Gastrocnemius medialis (tissue), 4 donors: Measurements from ENCODE around the gene FZD10. TPM values are rescaled to one million over a fixed set of nuclear protein-coding genes. Genes with fewer than 3 reads are reported as not detected.

Experiments used
- ATAC-seq, 2 donors: fragments of 150-250 bp; one replicate each; pipeline ENCODE4 v1.9.1; 2016
- DNase-seq, 2 donors: peaks; one replicate each; pipeline ENCODE4 v3.0.0-alpha.2; 2019
- H3K27ac ChIP-seq, 4 donors: fragments of 200-600 bp; sonication (generic); 1 replicate in 1 of 4; 2 replicates in 3 of 4; pipeline ENCODE4 v1.5.1; 2016 to 2018; ENCODE audit warnings: mild to moderate bottlenecking in 2 of 4, moderate library complexity in 1 of 4
- H3K27me3 ChIP-seq, 3 donors: fragments of 200-600 bp; sonication (generic) in 2 of 3; 1 replicate in 1 of 3; 2 replicates in 2 of 3; pipeline versions ENCODE4 v1.5.1 to v1.6.0; 2016 to 2019; ENCODE audit warnings: mild to moderate bottlenecking in 1 of 3, moderate library complexity in 1 of 3
- H3K36me3 ChIP-seq, 2 donors: fragments of 200-600 bp; sonication (generic) in 1 of 2; one replicate each; pipeline ENCODE4 v1.5.1; 2017 to 2018
- H3K4me1 ChIP-seq, 2 donors: fragments of 200-600 bp; sonication (generic) in 1 of 2; one replicate each; pipeline ENCODE4 v1.5.1; 2016 to 2017; ENCODE audit warnings: mild to moderate bottlenecking in 2 of 2
- H3K4me3 ChIP-seq, 4 donors: fragments of 200-600 bp; sonication (generic) in 3 of 4; 1 replicate in 1 of 4; 2 replicates in 3 of 4; pipeline ENCODE4 v1.5.1; 2016 to 2019; ENCODE audit warnings: mild to moderate bottlenecking in 2 of 4
- H3K9me3 ChIP-seq, 3 donors: fragments of 200-600 bp; sonication (generic) in 2 of 3; 1 replicate in 1 of 3; 2 replicates in 2 of 3; pipeline ENCODE4 v1.5.1; 2016 to 2019
- POLR2A ChIP-seq, 2 donors: fragments of 450-650 bp; IDR thresholded peaks; one replicate each; pipeline ENCODE4 v1.6.1; 2017; ENCODE audit warnings: antibody characterized with exemption in 2 of 2, mild to moderate bottlenecking in 2 of 2, moderate library complexity in 2 of 2
- in situ Hi-C, 4 donors: fragments of 200-750 bp; cut with MboI; loops; one replicate each; pipeline versions ENCODE4 v1.15.0 to v1.8.0; 2017; ENCODE audit warnings: low sequenced_read_pairs in 4 of 4
- intact Hi-C: fragments of 100-400 bp; cut with DNase I; formaldehyde crosslinking; loops from one replicate; pipeline ENCODE4 v1.15.1; 2023; ENCODE audit warnings: low total_unique reads
- total RNA-seq, 4 donors: library from RNA; depleted of rRNA; stranded (reverse); fragments of >200 nt; gene quantifications; one replicate each; pipeline versions ENCODE4 v1.1.0 to v1.2.3, GENCODE V29; 2016
- TF ChIP-seq, protein P1 (sequence below), 5 experiments: fragments of 450-650 bp in 3 of 5; fragments of 200-600 bp in 2 of 5; sonication (generic) in 2 of 5; IDR thresholded peaks in 4 of 5; conservative IDR thresholded peaks in 1 of 5; 1 replicate in 4 of 5; 2 replicates in 1 of 5; pipeline ENCODE4 v1.5.1; 2016 to 2019; ENCODE audit warnings: antibody characterized with exemption in 5 of 5, mild to moderate bottlenecking in 3 of 5, moderate library complexity in 3 of 5

FZD10 gene
- total RNA-seq, 4 donors from 2014 or later, result 0.15 to 2.3 (median 1.1) TPM; not detected in 1

DNA sequence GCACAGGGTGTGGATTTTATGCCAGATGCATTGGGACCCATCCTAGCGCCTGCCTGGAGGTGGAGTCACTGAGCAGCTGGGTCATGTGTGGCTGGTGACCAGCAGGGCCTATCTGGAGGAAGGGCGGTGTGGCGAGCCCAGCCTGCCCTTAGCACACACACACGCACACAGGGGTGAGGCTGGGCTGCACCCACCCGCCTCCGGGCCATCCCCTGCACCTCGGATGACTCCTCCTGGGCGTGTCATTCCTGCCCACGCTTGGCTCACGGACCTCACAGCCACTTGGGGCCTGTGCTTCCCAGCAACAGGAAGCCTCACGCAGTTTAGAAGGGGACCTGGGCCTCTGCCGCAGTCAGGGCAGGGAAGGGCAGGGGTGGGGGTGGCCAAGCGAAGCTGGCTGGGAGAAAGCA is 36.2 kb upstream of the FZD10 start:
- ATAC-seq, result no peak
- in situ Hi-C loops, result no loop called here
- intact Hi-C loops, result loop anchor here (5.0 to 10.0 kb wide), 2 partner anchors 36 to 59 kb away; partner anchors contain the start of gene FZD10
- Histone ChIP-seq H3K4me3 (no peak overlapping the region), H3K9me3 (no peaks in the 10 kb centered on the region), H3K27ac (peak overlapping the region in 1 of 4 donors; percentile 41), H3K4me1 (no peaks in the 10 kb centered on the region), H3K36me3 (no peaks in the 10 kb centered on the region), H3K27me3 (peaks cover 0 to 5% (median 0%) of the 10 kb centered on the region in 3 donors)
- TF ChIP-seq, protein P1, sequence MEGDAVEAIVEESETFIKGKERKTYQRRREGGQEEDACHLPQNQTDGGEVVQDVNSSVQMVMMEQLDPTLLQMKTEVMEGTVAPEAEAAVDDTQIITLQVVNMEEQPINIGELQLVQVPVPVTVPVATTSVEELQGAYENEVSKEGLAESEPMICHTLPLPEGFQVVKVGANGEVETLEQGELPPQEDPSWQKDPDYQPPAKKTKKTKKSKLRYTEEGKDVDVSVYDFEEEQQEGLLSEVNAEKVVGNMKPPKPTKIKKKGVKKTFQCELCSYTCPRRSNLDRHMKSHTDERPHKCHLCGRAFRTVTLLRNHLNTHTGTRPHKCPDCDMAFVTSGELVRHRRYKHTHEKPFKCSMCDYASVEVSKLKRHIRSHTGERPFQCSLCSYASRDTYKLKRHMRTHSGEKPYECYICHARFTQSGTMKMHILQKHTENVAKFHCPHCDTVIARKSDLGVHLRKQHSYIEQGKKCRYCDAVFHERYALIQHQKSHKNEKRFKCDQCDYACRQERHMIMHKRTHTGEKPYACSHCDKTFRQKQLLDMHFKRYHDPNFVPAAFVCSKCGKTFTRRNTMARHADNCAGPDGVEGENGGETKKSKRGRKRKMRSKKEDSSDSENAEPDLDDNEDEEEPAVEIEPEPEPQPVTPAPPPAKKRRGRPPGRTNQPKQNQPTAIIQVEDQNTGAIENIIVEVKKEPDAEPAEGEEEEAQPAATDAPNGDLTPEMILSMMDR (IDR thresholded peaks at IDR 0.05 in 4 of 5, conservative IDR thresholded peaks at IDR 0.05 in 1 of 5), result no peak
- no peak for TF ChIP-seq POLR2A (IDR thresholded peaks at IDR 0.05)
- DNase-seq, result peak in 1 of 2 donors; percentile 45

DNA sequence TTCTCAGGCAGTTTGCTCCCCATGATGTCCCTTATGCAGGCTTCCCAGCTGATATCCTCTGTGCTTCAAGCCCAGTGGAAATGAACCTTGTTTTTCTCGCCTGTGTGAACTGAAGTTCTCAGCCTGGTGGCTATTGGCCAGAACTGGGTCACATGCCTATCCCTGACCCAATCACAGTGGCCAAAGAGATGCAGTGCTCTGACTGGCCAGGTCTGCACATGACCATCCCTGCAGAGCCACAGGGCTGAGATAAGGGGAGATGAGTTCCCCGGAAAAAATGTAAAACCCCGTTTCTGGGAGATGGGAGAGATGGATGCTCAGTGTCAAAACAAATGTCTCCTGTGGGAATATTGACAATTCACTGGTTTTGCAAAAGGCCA is 34.7 kb upstream of the FZD10 start:
- in situ Hi-C loops (no loop called here), intact Hi-C loops (loop anchor here (5.0 to 10.0 kb wide), 2 partner anchors 35 to 57 kb away; partner anchors contain the start of gene FZD10)
- Histone ChIP-seq H3K36me3 (no peaks in the 10 kb centered on the region), H3K4me3 (no peak overlapping the region), H3K4me1 (no peaks in the 10 kb centered on the region), H3K27me3 (peaks cover 0 to 2% (median 0%) of the 10 kb centered on the region in 3 donors), H3K9me3 (no peaks in the 10 kb centered on the region), H3K27ac (peak overlapping the region; percentile 56 to 65 (median 59))
- peak; percentile 35 to 63 for DNase-seq
- ATAC-seq, result peak; percentile 37 to 53
- TF ChIP-seq, protein P1 (IDR thresholded peaks at IDR 0.05 in 4 of 5, conservative IDR thresholded peaks at IDR 0.05 in 1 of 5), result no peak
- no peak for TF ChIP-seq POLR2A (IDR thresholded peaks at IDR 0.05)

- Histone ChIP-seq H3K4me1 (no peaks in the 10 kb centered on the region), H3K27ac (peak overlapping the region; percentile 56 to 65 (median 59)), H3K36me3 (no peaks in the 10 kb centered on the region), H3K4me3 (no peak overlapping the region), H3K27me3 (peaks cover 0 to 2% (median 0%) of the 10 kb centered on the region in 3 donors), H3K9me3 (no peaks in the 10 kb centered on the region)
- in situ Hi-C loops, result no loop called here
- peak in 1 of 2 donors; percentile 35 for DNase-seq
- intact Hi-C loops, result loop anchor here (5.0 to 10.0 kb wide), 2 partner anchors 34 to 57 kb away; partner anchors contain the start of gene FZD10
- no peak for TF ChIP-seq POLR2A (IDR thresholded peaks at IDR 0.05)
- TF ChIP-seq, protein P1 (IDR thresholded peaks at IDR 0.05 in 4 of 5, conservative IDR thresholded peaks at IDR 0.05 in 1 of 5), result no peak
- peak; percentile 67 to 75 for ATAC-seq
These were observed 34.1 kb upstream of the FZD10 start for GRCh38 chr12:130127912-130128789.

DNA sequence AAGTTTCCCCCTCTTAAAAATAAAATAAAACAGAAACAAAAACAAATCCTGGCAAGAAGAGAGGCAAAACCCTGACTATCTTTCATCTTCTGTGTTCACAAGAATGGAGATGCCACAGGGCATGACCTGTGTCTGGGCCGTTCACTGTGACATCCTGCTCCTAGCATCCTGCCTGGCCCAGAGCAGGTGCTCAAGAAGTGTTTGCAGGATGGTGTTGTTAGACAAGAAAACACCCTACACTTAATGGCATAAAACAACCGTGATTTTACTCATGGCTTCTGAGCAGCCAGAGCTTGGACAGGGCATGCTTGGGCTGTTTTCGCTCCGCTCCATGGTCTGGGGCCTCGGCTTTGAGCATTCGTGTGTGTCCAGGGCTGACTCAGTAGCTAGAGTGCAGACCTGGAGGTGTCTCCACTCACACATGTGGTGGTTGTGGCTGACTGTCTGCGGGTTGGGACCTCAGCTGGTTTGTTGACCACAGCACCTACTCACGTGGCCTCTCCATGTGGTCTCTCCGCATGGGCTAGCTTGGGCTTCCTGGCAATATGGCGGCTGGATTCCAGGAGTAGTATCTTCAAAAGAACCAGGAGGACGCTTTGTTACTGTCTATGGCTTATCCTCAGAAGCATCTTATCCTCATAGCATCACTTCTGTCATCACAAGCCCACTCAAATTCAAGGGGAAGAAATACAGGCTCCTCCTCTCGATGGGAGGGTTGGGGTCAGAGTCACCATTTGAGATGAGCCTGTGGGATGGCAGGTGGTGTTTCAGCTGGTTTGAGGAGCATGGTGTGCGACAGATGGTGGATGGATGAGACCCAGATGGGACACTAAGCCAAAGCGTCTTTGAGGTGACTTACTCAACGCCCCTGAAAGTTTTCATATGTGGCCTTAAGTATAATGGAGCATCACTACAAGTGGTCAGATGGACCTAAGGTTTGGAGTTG is 33.2 kb upstream of the FZD10 start:
- Histone ChIP-seq H3K9me3 (no peaks in the 10 kb centered on the region), H3K36me3 (no peaks in the 10 kb centered on the region), H3K4me3 (no peak overlapping the region), H3K27me3 (peaks cover 0 to 2% (median 0%) of the 10 kb centered on the region in 3 donors), H3K27ac (peak overlapping the region; percentile 30 to 59 (median 58)), H3K4me1 (no peaks in the 10 kb centered on the region)
- DNase-seq (no peak), ATAC-seq (peak in 1 of 2 donors; percentile 38)
- in situ Hi-C loops, result no loop called here
- no peak for TF ChIP-seq POLR2A (IDR thresholded peaks at IDR 0.05)
- TF ChIP-seq, protein P1 (IDR thresholded peaks at IDR 0.05 in 4 of 5, conservative IDR thresholded peaks at IDR 0.05 in 1 of 5), result no peak
- intact Hi-C loops, result loop anchor here (5.0 to 10.0 kb wide), 2 partner anchors 33 to 56 kb away; partner anchors contain the start of gene FZD10
